HEK293T (cell line): ENCODE results near the gene EME1.

Experiments
- LEF1 ChIP-seq: fragments of 450-650 bp; IDR thresholded peaks from 2 replicates; pipeline ENCODE4 v1.6.1; 2017; ENCODE audit warnings: mild to moderate bottlenecking, borderline replicate concordance
- NFRKB ChIP-seq: fragments of 450-650 bp; IDR thresholded peaks from 2 replicates; pipeline ENCODE4 v1.6.1; 2016; ENCODE audit warnings: mild to moderate bottlenecking, moderate library complexity
- PKNOX1 ChIP-seq: fragments of 450-650 bp; IDR thresholded peaks from 2 replicates; pipeline ENCODE4 v1.6.1; 2016
- SUZ12 ChIP-seq: fragments of 450-650 bp; IDR thresholded peaks from 2 replicates; pipeline ENCODE4 v1.6.1; 2016; ENCODE audit warnings: mild to moderate bottlenecking
- TARDBP ChIP-seq: fragments of 450-650 bp; IDR thresholded peaks from 2 replicates; pipeline ENCODE4 v1.6.1; 2016

GRCh38 chr17:50364061-50364458 is 9.0 kb upstream of the EME1 start:
- no peak for TF ChIP-seq SUZ12
- TF ChIP-seq PKNOX1, result no peak
- no peak for TF ChIP-seq NFRKB
- TF ChIP-seq LEF1, result no peak
- no peak for TF ChIP-seq TARDBP
